HUES64 (cell line): ENCODE measurements around the gene ZNF519.
A peak's percentile ranks its signal among the peaks of the same experiment; 100 is the strongest.
"Not testable (repeated sequence)": the region's sequence is repeated elsewhere in the genome, so short reads cannot be mapped to it uniquely, and the experiment has no call there.

Experiments used
- H3K27ac ChIP-seq: 2 replicates; pipeline ENCODE4 v1.7.0; 2013; ENCODE audit warnings: low read depth, low read length, inconsistent platforms
- H3K27me3 ChIP-seq: 2 replicates; pipeline ENCODE4 v1.6.1; 2013; ENCODE audit warnings: mild to moderate bottlenecking, low read length; ENCODE audit not compliant: insufficient read depth
- H3K36me3 ChIP-seq: 2 replicates; pipeline ENCODE4 v1.6.1; 2013; ENCODE audit warnings: mild to moderate bottlenecking, low read length; ENCODE audit not compliant: insufficient read depth
- H3K4me1 ChIP-seq: 2 replicates; pipeline ENCODE4 v1.6.1; 2013; ENCODE audit warnings: mild to moderate bottlenecking, low read length, moderate library complexity; ENCODE audit not compliant: insufficient read depth
- H3K4me3 ChIP-seq: 2 replicates; pipeline ENCODE4 v1.5.1; 2013; ENCODE audit warnings: mild to moderate bottlenecking, low read length, moderate library complexity
- H3K9ac ChIP-seq: 2 replicates; pipeline ENCODE4 v1.6.1; 2013; ENCODE audit warnings: mild to moderate bottlenecking, low read depth, low read length
- H3K9me3 ChIP-seq: 2 replicates; pipeline ENCODE4 v1.6.1; 2013; ENCODE audit warnings: low read depth, low read length; ENCODE audit not compliant: insufficient read depth
- WGBS: fragments of 150-250, 120-280 bp; methylation state at CpG from one replicate; pipeline ENCODE4 v1.1.7; 2013; ENCODE audit warnings: missing lambda C conversion rate; 5-methylcytosine and 5-hydroxymethylcytosine counted together

ZNF519 gene

DNA sequence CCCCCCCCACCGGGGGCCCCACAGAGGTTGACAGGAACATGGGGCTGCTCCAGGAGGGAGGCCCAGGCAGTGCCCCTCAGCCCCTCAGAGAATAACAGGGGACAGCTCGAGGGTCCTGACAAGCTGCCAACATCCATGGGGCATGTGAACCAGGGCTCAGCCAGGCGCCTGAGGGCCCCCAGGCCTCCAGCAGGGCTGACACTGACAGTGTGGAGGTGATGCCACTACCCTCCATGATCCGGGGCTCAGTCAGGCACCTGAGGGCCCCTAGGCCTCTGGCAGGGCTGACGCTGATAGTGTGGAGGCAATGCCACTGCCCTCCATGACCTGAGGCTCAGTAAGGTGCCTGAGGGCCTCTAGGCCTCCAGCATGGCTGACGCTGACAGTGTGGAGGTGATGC lies 12.8 kb upstream of the ZNF519 start:
- H3K4me1 ChIP-seq, H3K36me3 ChIP-seq, H3K27ac ChIP-seq, H3K4me3 ChIP-seq, H3K9ac ChIP-seq, H3K27me3 ChIP-seq: not testable (repeated sequence)
- 89% methylated on average over 6 of the region's 6 CpGs for WGBS
- peaks cover 13% of the 10 kb centered on the region; the same call in 1 of the 2 replicates for H3K9me3 ChIP-seq

DNA sequence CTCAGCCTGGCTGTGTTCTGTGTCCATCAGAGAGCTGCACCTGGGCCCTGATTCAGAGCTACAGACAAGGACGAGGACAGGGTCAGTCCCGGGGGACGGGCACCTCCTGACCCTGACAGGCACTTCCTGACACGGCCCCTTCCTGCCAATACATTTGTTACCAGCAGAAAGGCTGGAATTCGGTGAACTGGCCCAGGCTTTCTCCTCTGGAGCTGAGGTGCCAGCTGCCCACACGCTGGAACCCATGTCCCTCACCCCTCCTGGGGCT lies 12.3 kb upstream of the ZNF519 start:
- H3K9me3 ChIP-seq, result peaks cover 13% of the 10 kb centered on the region; the same call in 1 of the 2 replicates
- no peak overlapping the region for H3K9ac ChIP-seq
- H3K27me3 ChIP-seq, result no peaks in the 10 kb centered on the region
- no peaks in the 10 kb centered on the region for H3K4me1 ChIP-seq
- 88% methylated on average over 6 of the region's 6 CpGs for WGBS
- no peak overlapping the region for H3K4me3 ChIP-seq
- H3K27ac ChIP-seq, result no peak overlapping the region
- H3K36me3 ChIP-seq, result no peaks in the 10 kb centered on the region

DNA sequence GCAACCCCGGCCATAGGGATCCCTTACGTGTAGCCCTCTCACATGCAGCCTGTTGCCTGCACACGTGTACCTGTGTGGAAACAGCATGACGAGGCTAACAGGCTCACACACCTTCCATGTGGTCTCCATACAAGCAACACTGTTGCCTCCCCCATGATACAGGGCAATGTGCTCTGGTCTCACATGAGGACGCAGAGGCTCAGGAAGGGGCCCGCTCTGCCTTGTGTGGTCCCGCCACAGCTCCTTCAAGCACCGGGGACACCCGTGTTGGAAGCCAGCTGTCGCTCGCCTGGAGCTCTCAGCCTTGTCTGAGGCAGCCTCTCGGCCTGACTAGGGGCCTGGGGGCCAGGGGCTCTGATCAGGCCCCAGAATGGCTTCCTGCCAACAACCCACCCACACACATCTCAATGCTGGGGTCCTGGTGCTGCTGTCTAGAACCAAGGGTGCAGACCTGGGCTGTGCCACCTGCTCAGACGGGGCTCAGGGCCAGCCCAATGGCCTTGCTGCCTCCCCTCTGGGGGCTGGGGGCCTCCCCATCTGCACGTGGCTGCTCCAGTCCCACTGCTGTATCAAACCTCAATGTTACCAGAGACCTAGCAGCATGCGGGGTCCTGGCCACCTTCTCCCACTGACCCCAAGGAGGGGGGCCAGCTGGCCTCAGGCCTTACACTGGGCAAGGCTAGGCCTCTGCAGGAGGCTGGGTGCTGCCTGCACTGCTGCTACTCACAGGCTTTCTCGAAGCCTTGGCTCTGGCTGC lies 11.8 kb upstream of the ZNF519 start:
- not testable (repeated sequence) for H3K9ac ChIP-seq, H3K27ac ChIP-seq, H3K27me3 ChIP-seq, H3K36me3 ChIP-seq, H3K4me3 ChIP-seq, H3K4me1 ChIP-seq
- peaks cover 11% of the 10 kb centered on the region; the same call in 1 of the 2 replicates for H3K9me3 ChIP-seq
- 79% methylated on average over 16 of the region's 16 CpGs for WGBS

DNA sequence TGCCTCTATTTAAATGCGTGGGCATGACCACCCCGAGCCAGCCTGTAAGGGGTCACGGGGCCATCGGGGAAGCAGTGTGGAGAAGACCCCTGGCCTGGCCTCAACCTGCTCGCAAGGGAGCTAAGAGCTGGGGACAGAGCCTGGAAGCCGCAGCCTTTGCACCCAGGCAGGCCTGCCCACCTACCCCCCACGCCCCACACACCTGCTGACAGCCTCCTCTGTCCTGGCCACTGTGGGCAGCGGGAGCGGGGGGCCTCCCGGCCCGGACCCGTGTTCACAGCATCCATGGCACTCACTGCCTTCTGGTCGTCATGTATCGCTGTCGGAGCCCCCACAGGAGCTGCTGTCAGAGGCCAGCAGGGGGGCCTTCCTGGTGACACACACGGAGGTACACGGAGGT lies 11.2 kb upstream of the ZNF519 start:
- H3K27me3 ChIP-seq, H3K27ac ChIP-seq, H3K4me3 ChIP-seq, H3K4me1 ChIP-seq, H3K9ac ChIP-seq, H3K36me3 ChIP-seq: not testable (repeated sequence)
- peaks cover 11% of the 10 kb centered on the region; the same call in 1 of the 2 replicates for H3K9me3 ChIP-seq
- 95% methylated on average over 13 of the region's 17 CpGs for WGBS

DNA sequence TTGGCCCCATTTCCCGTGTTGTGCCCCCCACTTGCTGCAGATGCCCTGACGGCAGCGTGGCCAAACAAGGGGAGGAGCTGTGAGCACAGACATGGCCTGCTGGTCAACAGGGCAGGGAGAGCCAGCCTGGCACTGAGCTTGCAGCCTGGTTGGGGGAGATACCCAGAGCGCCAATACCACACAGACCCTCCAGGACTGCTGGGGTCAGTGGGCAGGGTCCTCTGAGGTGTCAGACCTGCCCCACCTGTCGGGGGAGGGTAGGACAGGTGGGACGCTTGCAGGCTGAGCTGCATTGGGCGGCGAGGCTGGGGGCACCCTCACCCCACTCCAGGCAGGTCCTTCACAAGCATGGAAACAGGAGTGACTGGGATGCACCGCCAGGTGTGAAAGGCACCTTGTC lies 9.9 kb upstream of the ZNF519 start:
- 85% methylated on average over 9 of the region's 9 CpGs for WGBS
- H3K4me1 ChIP-seq, H3K4me3 ChIP-seq, H3K27ac ChIP-seq, H3K9ac ChIP-seq, H3K36me3 ChIP-seq, H3K27me3 ChIP-seq: not testable (repeated sequence)
- peaks cover 11% of the 10 kb centered on the region; the same call in 1 of the 2 replicates for H3K9me3 ChIP-seq

DNA sequence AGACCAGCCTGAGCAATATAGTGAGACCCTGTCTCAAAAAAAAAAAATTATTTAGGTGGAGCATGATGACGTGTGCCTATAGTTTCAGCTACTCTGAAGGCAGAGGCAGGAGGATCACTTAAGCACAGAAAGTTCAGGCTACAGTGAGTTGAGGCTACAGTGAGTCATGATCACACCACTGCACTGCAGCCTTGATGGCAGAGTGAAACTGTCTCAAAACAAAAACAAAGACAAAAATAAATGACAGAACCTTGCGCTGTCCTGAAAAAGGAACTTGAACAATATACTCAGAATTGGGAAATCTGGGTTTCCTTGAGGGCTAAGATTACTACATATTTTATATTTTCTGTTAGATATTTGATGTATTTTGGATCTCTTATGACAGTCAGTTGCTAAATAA lies 7.3 kb upstream of the ZNF519 start:
- not testable (repeated sequence) for H3K36me3 ChIP-seq, H3K4me3 ChIP-seq, H3K9me3 ChIP-seq, H3K9ac ChIP-seq, H3K27ac ChIP-seq, H3K27me3 ChIP-seq, H3K4me1 ChIP-seq
- 90% methylated on average over 2 of the region's 2 CpGs for WGBS

DNA sequence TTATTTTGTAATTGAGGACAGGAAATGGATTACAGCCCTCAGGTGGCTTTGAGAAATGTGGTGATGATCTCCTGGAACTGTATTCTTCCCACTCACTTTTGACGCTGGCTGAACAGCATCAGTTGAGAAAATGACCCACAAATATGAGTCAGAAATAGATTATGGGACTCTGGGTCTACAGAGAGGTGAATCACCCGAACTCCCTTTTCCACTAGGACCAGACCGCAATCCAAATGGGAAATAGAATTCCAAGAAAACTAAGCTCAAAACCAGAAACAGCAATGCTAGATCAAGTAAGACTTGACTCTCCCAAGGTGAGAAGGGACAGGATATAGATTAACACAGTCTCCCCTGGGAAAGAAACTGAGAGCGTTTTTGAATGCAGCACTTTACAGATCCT lies 5.7 kb upstream of the ZNF519 start:
- not testable (repeated sequence) for H3K36me3 ChIP-seq, H3K27me3 ChIP-seq, H3K9me3 ChIP-seq, H3K4me3 ChIP-seq, H3K4me1 ChIP-seq, H3K9ac ChIP-seq, H3K27ac ChIP-seq
- 76% methylated on average over 4 of the region's 4 CpGs for WGBS

DNA sequence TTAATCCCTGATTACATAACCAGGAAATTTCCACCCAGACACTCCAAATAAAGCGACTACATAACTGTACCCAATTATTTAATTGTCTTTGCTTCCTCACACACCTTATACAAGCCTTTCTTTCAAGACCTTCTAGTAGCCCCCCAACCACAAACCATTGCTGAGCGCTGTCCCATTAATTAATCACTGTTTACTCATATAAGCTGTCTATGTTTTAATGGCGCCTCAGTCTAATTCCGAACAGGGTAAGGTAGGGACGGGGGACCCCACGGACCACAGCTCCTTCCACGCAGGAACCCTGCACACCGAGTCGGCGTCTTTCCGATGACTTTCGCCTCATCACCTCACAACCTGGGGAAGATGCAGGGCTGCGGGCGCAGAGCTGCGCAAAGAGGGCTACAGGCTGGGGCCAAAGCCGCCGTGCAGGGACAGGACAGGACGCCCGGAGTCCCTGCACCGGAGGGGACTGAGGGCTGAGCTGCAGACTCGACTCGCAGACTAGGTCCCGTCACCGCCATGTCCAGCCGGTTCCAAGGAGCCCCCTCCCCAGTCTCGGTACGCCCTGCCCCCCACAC lies 452 bp downstream of the ZNF519 start:
- Histone ChIP-seq H3K27ac (peak overlapping the region; percentile 71), H3K9ac (peak overlapping the region; percentile 97), H3K4me3 (peak overlapping the region; percentile 93)
- not testable (repeated sequence) for H3K4me1 ChIP-seq, H3K9me3 ChIP-seq, H3K36me3 ChIP-seq, H3K27me3 ChIP-seq
- WGBS, result 0% methylated on average over 13 of the region's 27 CpGs

DNA sequence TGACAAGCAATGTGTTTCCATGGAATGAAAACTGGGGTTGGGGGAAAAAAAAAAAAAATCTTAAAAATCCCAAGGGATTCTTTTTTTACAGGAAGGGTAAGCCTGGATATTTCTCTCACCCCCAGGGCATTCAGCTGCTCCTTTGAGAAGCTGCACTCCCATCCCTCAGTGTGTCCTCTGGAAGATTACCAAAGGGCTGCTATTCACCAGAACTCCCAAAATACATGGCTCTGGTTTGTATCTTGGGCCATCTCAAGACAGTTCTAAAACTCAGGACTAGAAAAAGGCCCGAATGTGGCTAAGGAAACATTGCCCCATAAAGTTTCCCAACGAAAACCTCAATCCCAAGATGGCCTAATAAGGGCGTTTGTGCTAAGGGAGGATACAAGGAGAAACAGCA lies 1.4 kb downstream of the ZNF519 start:
- not testable (repeated sequence) for H3K4me1 ChIP-seq, H3K27me3 ChIP-seq, H3K9me3 ChIP-seq, H3K27ac ChIP-seq, H3K36me3 ChIP-seq
- WGBS, result no CpG with 5 or more reads among the region's 3 CpGs
- Histone ChIP-seq H3K9ac (peak overlapping the region; percentile 97), H3K4me3 (peak overlapping the region; percentile 93)

DNA sequence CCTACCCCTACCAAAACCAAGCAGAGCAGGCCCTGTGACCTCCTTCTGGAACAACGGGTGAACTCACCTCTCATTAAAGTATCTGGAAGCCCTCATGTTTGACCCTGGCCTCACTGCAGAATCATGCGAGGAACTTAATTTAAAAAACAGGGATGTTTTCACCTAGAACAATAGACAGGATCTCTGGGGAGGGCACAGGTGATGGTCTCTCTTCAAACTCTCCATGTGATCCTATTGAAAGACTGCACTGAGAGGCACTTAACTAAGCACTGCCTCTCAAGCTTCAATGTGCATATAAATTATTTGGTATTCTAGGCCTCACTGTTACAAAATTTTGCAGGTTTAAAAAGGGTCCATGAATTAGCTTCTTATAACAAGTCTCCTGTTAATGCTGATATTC lies 7.5 kb downstream of the ZNF519 start:
- 0 out of 2 replicates have a peak overlapping the region, but pooled peaks have one; percentile 13 for H3K4me3 ChIP-seq
- WGBS, result 65% methylated on average over 2 of the region's 2 CpGs
- H3K9ac ChIP-seq, result peak overlapping the region; percentile 44; the same call in 1 of the 2 replicates
- 0 out of 2 replicates have a peak overlapping the region, but pooled peaks have one; percentile 1 for H3K27ac ChIP-seq
- peaks cover 39% of the 10 kb centered on the region for H3K36me3 ChIP-seq
- H3K9me3 ChIP-seq, result no peaks in the 10 kb centered on the region
- H3K4me1 ChIP-seq, result peaks cover 8% of the 10 kb centered on the region
- no peaks in the 10 kb centered on the region for H3K27me3 ChIP-seq

DNA sequence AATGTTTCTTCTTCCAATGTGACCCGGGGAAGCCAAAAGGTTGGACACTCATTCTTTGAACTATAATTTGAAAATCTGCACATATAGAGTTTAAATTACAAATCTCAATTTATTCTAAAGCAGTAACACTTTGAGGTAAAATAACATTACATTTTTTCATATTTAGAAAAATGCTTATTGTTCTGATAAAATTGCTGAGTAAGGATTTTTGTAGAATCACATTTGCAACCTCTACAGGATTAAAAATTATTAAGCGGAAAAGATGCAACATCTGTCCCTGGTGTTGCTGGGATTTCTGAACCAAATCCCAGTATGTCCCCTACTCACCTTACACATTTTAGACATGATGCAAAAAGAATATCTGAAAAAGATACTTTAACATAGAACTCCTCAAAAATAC lies 10.1 kb downstream of the ZNF519 start:
- 100% methylated on average over 2 of the region's 2 CpGs for WGBS
- Histone ChIP-seq H3K36me3 (peaks cover 39% of the 10 kb centered on the region), H3K27ac (no peak overlapping the region), H3K4me3 (no peak overlapping the region), H3K9ac (no peak overlapping the region), H3K4me1 (peaks cover 8% of the 10 kb centered on the region), H3K9me3 (no peaks in the 10 kb centered on the region), H3K27me3 (no peaks in the 10 kb centered on the region)

DNA sequence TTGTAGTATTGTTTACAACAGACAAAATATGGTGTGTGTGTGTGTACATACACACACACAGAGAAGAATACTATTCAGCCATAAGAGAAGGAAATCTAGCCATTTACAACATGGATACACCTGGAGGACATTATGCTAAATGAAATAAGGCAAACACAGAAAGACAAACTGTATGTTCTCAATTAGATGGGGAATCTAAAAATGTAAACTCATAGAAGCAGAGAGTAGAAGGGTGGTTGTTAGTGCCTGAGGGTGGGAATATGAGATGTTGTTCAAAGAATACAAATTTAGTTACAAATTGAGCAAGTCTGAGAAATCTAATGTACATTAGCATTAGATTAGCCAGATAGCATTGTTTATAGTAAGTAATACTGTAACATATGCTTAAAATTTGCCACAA lies 11.3 kb downstream of the ZNF519 start:
- Histone ChIP-seq H3K27ac (no peak overlapping the region), H3K9ac (no peak overlapping the region), H3K36me3 (peaks cover 43% of the 10 kb centered on the region), H3K4me3 (no peak overlapping the region), H3K4me1 (peaks cover 8% of the 10 kb centered on the region), H3K27me3 (no peaks in the 10 kb centered on the region), H3K9me3 (peaks cover 6% of the 10 kb centered on the region; the same call in 1 of the 2 replicates)
